GM18498 (cell line): ENCODE data around the gene TIAM2.

ENCODE experiments used
- ATAC-seq: cut with Tn5 transposase; IDR thresholded peaks from one replicate; pipeline ENCODE4 v1.9.1; 2021; ENCODE audit warnings: mild to moderate bottlenecking, moderate library complexity; ENCODE audit not compliant: unreplicated experiment

TIAM2 gene

GRCh38 chr6:155272353-155273232 lies 277.5 kb downstream of the TIAM2 start:
- no peak for ATAC-seq

GRCh38 chr6:155273431-155273830 lies 278.3 kb downstream of the TIAM2 start:
- ATAC-seq, result no peak

- no peak for ATAC-seq
These were observed 279.0 kb downstream of the TIAM2 start for GRCh38 chr6:155274106-155274505.

GRCh38 chr6:155274533-155274932 lies 279.4 kb downstream of the TIAM2 start:
- ATAC-seq, result no peak

- ATAC-seq, result no peak
These were observed 280.8 kb downstream of the TIAM2 start for GRCh38 chr6:155275808-155276480.

GRCh38 chr6:155276638-155277037 lies 281.5 kb downstream of the TIAM2 start:
- no peak for ATAC-seq

- ATAC-seq, result no peak
These were observed 283.4 kb downstream of the TIAM2 start for GRCh38 chr6:155278319-155279049.

- no peak for ATAC-seq
These were observed 289.7 kb downstream of the TIAM2 start for GRCh38 chr6:155284775-155285174.

GRCh38 chr6:155287762-155288161 lies 292.6 kb downstream of the TIAM2 start:
- ATAC-seq, result no peak

GRCh38 chr6:155290491-155290890 lies 295.4 kb downstream of the TIAM2 start:
- ATAC-seq, result no peak

- ATAC-seq, result no peak
These were observed 296.2 kb downstream of the TIAM2 start for GRCh38 chr6:155291291-155291690.

- no peak for ATAC-seq
These were observed 297.6 kb downstream of the TIAM2 start for GRCh38 chr6:155292711-155293110.

GRCh38 chr6:155297669-155298068 lies 302.6 kb downstream of the TIAM2 start:
- ATAC-seq, result no peak

GRCh38 chr6:155301867-155302266 lies 306.8 kb downstream of the TIAM2 start:
- ATAC-seq, result no peak

- ATAC-seq, result no peak
These were observed 308.3 kb downstream of the TIAM2 start for GRCh38 chr6:155303361-155303870.

GRCh38 chr6:155306958-155307357 lies 311.8 kb downstream of the TIAM2 start:
- no peak for ATAC-seq
